H9 (cell line): ENCODE data around the gene PTPRB. TPM values are rescaled to one million over a fixed set of nuclear protein-coding genes. Genes with fewer than 3 reads are reported as not detected.

Experiments
- DNase-seq: peaks from one replicate; pipeline ENCODE4 v3.0.0-alpha.2; 2017
- H2AFZ ChIP-seq: one replicate; pipeline ENCODE4 v1.6.1; 2013; ENCODE audit warnings: mild to moderate bottlenecking, low read length, control low read depth, moderate library complexity
- H2AK5ac ChIP-seq: 2 replicates; pipeline ENCODE4 v1.6.1; 2013; ENCODE audit warnings: low read length, control low read depth, mixed read lengths; ENCODE audit not compliant: insufficient read length
- H2BK120ac ChIP-seq: one replicate; pipeline ENCODE4 v1.6.1; 2013; ENCODE audit warnings: low read depth, mild to moderate bottlenecking, low read length, control low read depth, inconsistent platforms; ENCODE audit not compliant: poor library complexity, severe bottlenecking
- H2BK12ac ChIP-seq: 2 replicates; pipeline ENCODE4 v1.6.1; 2013; ENCODE audit warnings: low read length, control low read depth, mixed read lengths, low read depth; ENCODE audit not compliant: insufficient read length
- H2BK15ac ChIP-seq: 2 replicates; pipeline ENCODE4 v1.6.1; 2013; ENCODE audit warnings: low read depth, low read length, control low read depth
- H2BK20ac ChIP-seq: one replicate; pipeline ENCODE4 v1.6.1; 2013; ENCODE audit warnings: low read depth, mild to moderate bottlenecking, low read length, control low read depth, inconsistent platforms; ENCODE audit not compliant: poor library complexity, severe bottlenecking
- H2BK5ac ChIP-seq: 2 replicates; pipeline ENCODE4 v1.6.1; 2013; ENCODE audit warnings: low read length, control low read depth, mixed read lengths; ENCODE audit not compliant: insufficient read length
- H3K14ac ChIP-seq: 2 replicates; pipeline ENCODE4 v1.6.1; 2013; ENCODE audit warnings: low read length, control low read depth; ENCODE audit not compliant: insufficient read depth
- H3K18ac ChIP-seq: 2 replicates; pipeline ENCODE4 v1.6.1; 2013; ENCODE audit warnings: low read depth, mild to moderate bottlenecking, mixed read lengths, low read length, control low read depth; ENCODE audit not compliant: insufficient read length
- H3K23ac ChIP-seq: 2 replicates; pipeline ENCODE4 v1.6.1; 2013; ENCODE audit warnings: low read length, control low read depth, mixed read lengths, low read depth; ENCODE audit not compliant: insufficient read length
- H3K23me2 ChIP-seq: 2 replicates; pipeline ENCODE4 v1.6.1; 2013; ENCODE audit warnings: low read depth, mild to moderate bottlenecking, mixed read lengths, low read length, control low read depth; ENCODE audit not compliant: insufficient read length, poor library complexity, severe bottlenecking
- H3K27ac ChIP-seq: 2 replicates; pipeline ENCODE4 v1.5.1; 2013; ENCODE audit warnings: low read length, control low read depth, mixed read lengths, low read depth; ENCODE audit not compliant: insufficient read length
- H3K27me3 ChIP-seq: 2 replicates; pipeline ENCODE4 v1.6.1; 2013; ENCODE audit warnings: low read length, control low read depth, inconsistent platforms; ENCODE audit not compliant: insufficient read depth
- H3K4ac ChIP-seq: 2 replicates; pipeline ENCODE4 v1.6.1; 2013; ENCODE audit warnings: low read depth, mild to moderate bottlenecking, control low read depth, inconsistent platforms, low read length, moderate library complexity
- H3K4me1 ChIP-seq: 2 replicates; pipeline ENCODE4 v1.6.1; 2013; ENCODE audit warnings: low read length, control low read depth, inconsistent platforms; ENCODE audit not compliant: insufficient read depth
- H3K4me2 ChIP-seq: 2 replicates; pipeline ENCODE4 v1.6.1; 2013; ENCODE audit warnings: low read length, control low read depth, mixed read lengths; ENCODE audit not compliant: insufficient read length, insufficient read depth
- H3K56ac ChIP-seq: 2 replicates; pipeline ENCODE4 v1.6.1; 2013; ENCODE audit warnings: low read depth, mild to moderate bottlenecking, mixed read lengths, low read length, control low read depth; ENCODE audit not compliant: insufficient read length
- H3K79me1 ChIP-seq: 2 replicates; pipeline ENCODE4 v1.6.1; 2013; ENCODE audit warnings: low read depth, mild to moderate bottlenecking, moderate library complexity, low read length, control low read depth, inconsistent platforms; ENCODE audit not compliant: insufficient read depth, poor library complexity, severe bottlenecking
- H3K79me2 ChIP-seq: 2 replicates; pipeline ENCODE4 v1.6.1; 2013; ENCODE audit warnings: low read length, control low read depth, inconsistent platforms; ENCODE audit not compliant: insufficient read depth
- H3K9ac ChIP-seq: 2 replicates; pipeline ENCODE4 v1.6.1; 2013; ENCODE audit warnings: low read length, control low read depth, mixed read lengths; ENCODE audit not compliant: insufficient read length; ENCODE audit errors: extremely low read depth
- H3K9me3 ChIP-seq: one replicate; pipeline ENCODE4 v1.6.1; 2013; ENCODE audit warnings: low read depth, low read length, inconsistent platforms; ENCODE audit not compliant: control insufficient read depth
- H3T11ph ChIP-seq: one replicate; pipeline ENCODE4 v1.6.1; 2013; ENCODE audit warnings: mild to moderate bottlenecking, low read length, control low read depth, inconsistent platforms
- H4K20me1 ChIP-seq: one replicate; pipeline ENCODE4 v1.6.1; 2013; ENCODE audit not compliant: control insufficient read depth, insufficient read length, insufficient read depth
- H4K5ac ChIP-seq: 2 replicates; pipeline ENCODE4 v1.6.1; 2013; ENCODE audit warnings: low read depth, mild to moderate bottlenecking, mixed read lengths, low read length, control low read depth; ENCODE audit not compliant: insufficient read length
- H4K8ac ChIP-seq: replicated peaks from 2 replicates; pipeline ENCODE4 v1.6.1; 2013; ENCODE audit warnings: low read length, control low read depth, mixed read lengths, low read depth; ENCODE audit not compliant: insufficient read length
- H4K91ac ChIP-seq: 2 replicates; pipeline ENCODE4 v1.6.1; 2013; ENCODE audit warnings: low read depth, mild to moderate bottlenecking, moderate library complexity, mixed read lengths, low read length, control low read depth; ENCODE audit not compliant: insufficient read length
- H3K27ac Mint-ChIP-seq, 3 experiments: 2 replicates in 2 of 3; 3 replicates in 1 of 3; pipeline ENCODE4 v1.8.0; 2020 to 2021; ENCODE audit warnings: mixed read lengths in 3 of 3, mild to moderate bottlenecking in 1 of 3, moderate library complexity in 1 of 3
- H3K27me3 Mint-ChIP-seq: 2 replicates; pipeline ENCODE4 v1.8.0; 2021; ENCODE audit warnings: low read depth, mild to moderate bottlenecking, moderate library complexity, mixed read lengths
- H3K36me3 Mint-ChIP-seq, 3 experiments: 2 replicates in 2 of 3; 3 replicates in 1 of 3; pipeline ENCODE4 v1.8.0; 2020 to 2021; ENCODE audit warnings: low read depth in 3 of 3, mixed read lengths in 3 of 3; ENCODE audit not compliant: insufficient read depth in 1 of 3
- H3K4me1 Mint-ChIP-seq, 2 experiments: 2 replicates each; pipeline ENCODE4 v1.8.0; 2020; ENCODE audit warnings: mixed read lengths in 2 of 2
- H3K4me3 Mint-ChIP-seq, 2 experiments: 2 replicates in 1 of 2; 3 replicates in 1 of 2; pipeline ENCODE4 v1.8.0; 2020 to 2021; ENCODE audit warnings: mild to moderate bottlenecking in 2 of 2, mixed read lengths in 2 of 2, moderate library complexity in 1 of 2
- H3K9me3 Mint-ChIP-seq, 2 experiments: 2 replicates in 1 of 2; 3 replicates in 1 of 2; pipeline ENCODE4 v1.8.0; 2020; ENCODE audit warnings: mild to moderate bottlenecking in 2 of 2, mixed read lengths in 2 of 2, moderate library complexity in 1 of 2
- WGBS: extraction: QIAGEN DNeasy Blood & Tissue Kit; methylation state at CpG from one replicate; pipeline ENCODE4 v1.1.7; 2013; ENCODE audit warnings: missing lambda C conversion rate, low lambda C conversion rate, mixed read lengths; ENCODE audit not compliant: insufficient read length; ENCODE audit errors: extremely low coverage; 5-methylcytosine and 5-hydroxymethylcytosine counted together
- total RNA-seq: library from RNA; stranded (reverse); gene quantifications from 2 replicates; pipeline ENCODE4 v1.2.1, GENCODE V29; 2021
- TF ChIP-seq, protein P1 (sequence below): fragments of 200-600 bp; sonication (generic); conservative IDR thresholded peaks from 3 replicates; pipeline ENCODE4 v1.8.0; 2021; ENCODE audit warnings: antibody characterized with exemption, mild to moderate bottlenecking

PTPRB gene
- total RNA-seq, 1 experiment from 2014 or later, result 1.4 TPM

DNA sequence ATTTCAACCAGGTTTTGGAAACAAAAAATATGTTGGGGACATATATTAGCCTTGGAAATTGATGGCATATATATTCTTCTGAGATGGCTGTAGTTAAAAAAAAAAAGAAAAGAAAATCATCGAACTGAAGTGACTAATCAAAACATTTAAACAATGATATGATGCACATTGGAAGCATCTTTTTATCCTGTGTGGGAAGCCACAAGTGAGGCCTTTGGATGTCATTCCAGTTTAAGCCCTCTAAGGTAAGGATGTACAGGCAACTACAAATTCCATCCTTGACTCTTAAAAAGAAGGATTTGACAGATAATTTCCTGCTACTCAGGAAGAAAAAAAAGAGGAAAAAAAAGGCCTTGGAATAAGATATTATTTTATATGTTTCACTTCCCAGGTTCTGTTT is 9.6 kb upstream of the PTPRB start:
- no peak overlapping the region for H4K5ac ChIP-seq
- H3K9ac ChIP-seq, result no peak overlapping the region
- no peak overlapping the region for H2BK15ac ChIP-seq
- no peak overlapping the region for H3K4ac ChIP-seq
- H2BK20ac ChIP-seq, result no peak overlapping the region
- no peak for DNase-seq
- no peak overlapping the region for H3K14ac ChIP-seq
- Mint-ChIP-seq H3K27me3 (no peaks in the 10 kb centered on the region), H3K27ac (peak overlapping the region in 1 of 3 experiments; percentile 95; a peak in 2 of 7 replicates), H3K9me3 (no peaks in the 10 kb centered on the region), H3K4me1 (peaks cover 18 to 36% of the 10 kb centered on the region in 2 experiments), H3K36me3 (no peaks in the 10 kb centered on the region), H3K4me3 (no peak overlapping the region)
- H4K91ac ChIP-seq, result no peak overlapping the region
- no peak overlapping the region for H3K18ac ChIP-seq
- H3K9me3 ChIP-seq, result no peaks in the 10 kb centered on the region
- H3K27me3 ChIP-seq, result no peaks in the 10 kb centered on the region
- no peak overlapping the region for H2AFZ ChIP-seq
- peaks cover 9% of the 10 kb centered on the region; the same call in 1 of the 2 replicates for H3K4me1 ChIP-seq
- no peak overlapping the region for H2AK5ac ChIP-seq
- no peak overlapping the region for H2BK12ac ChIP-seq
- WGBS, result no CpG with 5 or more reads among the region's 1 CpG
- H3T11ph ChIP-seq, result no peak overlapping the region
- H4K20me1 ChIP-seq, result no peaks in the 10 kb centered on the region
- H2BK5ac ChIP-seq, result no peak overlapping the region
- no peak overlapping the region for H3K27ac ChIP-seq
- no peaks in the 10 kb centered on the region for H3K79me1 ChIP-seq
- TF ChIP-seq, protein P1, sequence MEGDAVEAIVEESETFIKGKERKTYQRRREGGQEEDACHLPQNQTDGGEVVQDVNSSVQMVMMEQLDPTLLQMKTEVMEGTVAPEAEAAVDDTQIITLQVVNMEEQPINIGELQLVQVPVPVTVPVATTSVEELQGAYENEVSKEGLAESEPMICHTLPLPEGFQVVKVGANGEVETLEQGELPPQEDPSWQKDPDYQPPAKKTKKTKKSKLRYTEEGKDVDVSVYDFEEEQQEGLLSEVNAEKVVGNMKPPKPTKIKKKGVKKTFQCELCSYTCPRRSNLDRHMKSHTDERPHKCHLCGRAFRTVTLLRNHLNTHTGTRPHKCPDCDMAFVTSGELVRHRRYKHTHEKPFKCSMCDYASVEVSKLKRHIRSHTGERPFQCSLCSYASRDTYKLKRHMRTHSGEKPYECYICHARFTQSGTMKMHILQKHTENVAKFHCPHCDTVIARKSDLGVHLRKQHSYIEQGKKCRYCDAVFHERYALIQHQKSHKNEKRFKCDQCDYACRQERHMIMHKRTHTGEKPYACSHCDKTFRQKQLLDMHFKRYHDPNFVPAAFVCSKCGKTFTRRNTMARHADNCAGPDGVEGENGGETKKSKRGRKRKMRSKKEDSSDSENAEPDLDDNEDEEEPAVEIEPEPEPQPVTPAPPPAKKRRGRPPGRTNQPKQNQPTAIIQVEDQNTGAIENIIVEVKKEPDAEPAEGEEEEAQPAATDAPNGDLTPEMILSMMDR, result no peak
- no peak overlapping the region for H2BK120ac ChIP-seq
- no peak overlapping the region for H3K56ac ChIP-seq
- H3K79me2 ChIP-seq, result no peaks in the 10 kb centered on the region
- H3K4me2 ChIP-seq, result no peak overlapping the region
- H4K8ac ChIP-seq, result no peak overlapping the region
- peaks cover 2% of the 10 kb centered on the region for H3K23me2 ChIP-seq
- H3K23ac ChIP-seq, result no peak overlapping the region
